A549 (cell line): ENCODE data around the gene RIMS3. TPM values are rescaled to one million over a fixed set of nuclear protein-coding genes. Genes with fewer than 3 reads are reported as not detected.

ENCODE experiments used
- ATAC-seq, 2 experiments: fragments of 200-7000 bp in 1 of 2; fragments of >200 bp in 1 of 2; cut with Nextera tagmentation in 1 of 2; cut with Tn5 transposase in 1 of 2; 3 replicates each; pipeline versions ENCODE4 v1.8.0 to v1.9.1; 2018 to 2020; ENCODE audit warnings: mild to moderate bottlenecking in 1 of 2, moderate library complexity in 1 of 2
- CTCF ChIA-PET: fragments of 300-600 bp; sonication (Branson Sonifier 250); formaldehyde crosslinking; extraction: SDS; loops from one replicate; lab custom pipeline; 2021; ENCODE audit warnings: antibody characterized with exemption, inconsistent platforms; lab: Yijun Ruan, JAX
- POLR2A ChIA-PET: fragments of 350-600 bp; formaldehyde crosslinking; extraction: SDS; loops from one replicate; lab custom pipeline; 2021; ENCODE audit warnings: antibody characterized with exemption, inconsistent platforms; lab: Yijun Ruan, JAX
- DNase-seq, 2 experiments: peaks; one replicate each; pipeline versions ENCODE4 v3.0.0 to v3.0.0-alpha.2; 2011 to 2016; ENCODE audit warnings: low read depth in 1 of 2, low spot score in 1 of 2
- FAIRE-seq: peaks from 2 replicates; lab custom pipeline; 2011; peaks lifted over from hg19 to GRCh38; lab: Jason Lieb, UNC
- H3K27ac ChIP-seq, 2 experiments: fragments of >200 bp; sonication (Bioruptor Twin); formaldehyde crosslinking; 3 replicates each; pipeline ENCODE4 v1.5.1; 2016 to 2017
- H3K4me1 ChIP-seq: fragments of >200 bp; sonication (Bioruptor Twin); formaldehyde crosslinking; 3 replicates; pipeline ENCODE4 v1.6.1; 2016
- H3K4me2 ChIP-seq: fragments of >200 bp; sonication (Bioruptor Twin); formaldehyde crosslinking; 3 replicates; pipeline ENCODE4 v1.6.1; 2016
- H3K4me3 ChIP-seq: fragments of >200 bp; sonication (Bioruptor Twin); formaldehyde crosslinking; 3 replicates; pipeline ENCODE4 v1.5.1; 2016
- H3K9me3 ChIP-seq: fragments of >200 bp; sonication (Bioruptor Twin); formaldehyde crosslinking; 3 replicates; pipeline ENCODE4 v1.6.1; 2016
- BHLHE40 ChIP-seq: IDR thresholded peaks from 2 replicates; pipeline ENCODE4 v1.6.1; 2012; ENCODE audit warnings: low read depth, low read length, inconsistent platforms
- CEBPB ChIP-seq, 2 experiments: fragments of >200 bp in 1 of 2; sonication (Bioruptor Twin) in 1 of 2; formaldehyde crosslinking in 1 of 2; IDR thresholded peaks; 2 replicates each; pipeline ENCODE4 v1.6.1; 2012 to 2016
- ELK1 ChIP-seq: fragments of 150-350 bp; IDR thresholded peaks from 2 replicates; pipeline ENCODE4 v1.6.1; 2014; ENCODE audit warnings: low read depth, mild to moderate bottlenecking, low read length
- FOSL2 ChIP-seq, 2 experiments: fragments of 450-650 bp in 1 of 2; fragments of >200 bp in 1 of 2; sonication (Bioruptor Twin) in 1 of 2; formaldehyde crosslinking; IDR thresholded peaks; 2 replicates each; pipeline versions ENCODE4 v1.5.0 to v1.6.1; 2016 to 2020; ENCODE audit warnings: mild to moderate bottlenecking in 1 of 2, moderate library complexity in 1 of 2
- FOXS1 ChIP-seq: fragments of 250-450 bp; sonication (Bioruptor Pico); IDR thresholded peaks from 2 replicates; pipeline ENCODE4 v1.5.0; 2020; ENCODE audit warnings: mild to moderate bottlenecking, moderate library complexity
- GATA3 ChIP-seq: IDR thresholded peaks from 2 replicates; pipeline ENCODE4 v1.6.1; 2012; ENCODE audit warnings: borderline replicate concordance
- HDAC2 ChIP-seq: fragments of 200-600 bp; sonication (generic); IDR thresholded peaks from 2 replicates; pipeline ENCODE4 v1.6.1; 2016
- HES2 ChIP-seq: fragments of >200 bp; sonication (Bioruptor Twin); formaldehyde crosslinking; IDR thresholded peaks from 2 replicates; pipeline ENCODE4 v1.6.1; 2016
- HMGXB4 ChIP-seq: fragments of 250-450 bp; sonication (Bioruptor Pico); IDR thresholded peaks from 2 replicates; pipeline ENCODE4 v1.5.0; 2021; ENCODE audit warnings: mild to moderate bottlenecking, moderate library complexity, borderline replicate concordance
- HOXB5 ChIP-seq: fragments of 250-450 bp; sonication (Bioruptor Pico); IDR thresholded peaks from 2 replicates; pipeline ENCODE4 v1.5.0; 2020; ENCODE audit warnings: mild to moderate bottlenecking, moderate library complexity
- KDM5A ChIP-seq: fragments of 200-600 bp; sonication (generic); IDR thresholded peaks from 2 replicates; pipeline ENCODE4 v1.6.1; 2016; ENCODE audit warnings: antibody characterized with exemption, mild to moderate bottlenecking
- MAX ChIP-seq: IDR thresholded peaks from 2 replicates; pipeline ENCODE4 v1.6.1; 2012
- POLR2A ChIP-seq: IDR thresholded peaks from 2 replicates; pipeline ENCODE4 v1.6.1; 2012; ENCODE audit warnings: mild to moderate bottlenecking, low read length
- POLR2AphosphoS2 ChIP-seq: conservative IDR thresholded peaks from 2 replicates; pipeline ENCODE4 v1.6.1; 2012; ENCODE audit warnings: low read length, improper control_type of control experiment, inconsistent platforms
- RAD21 ChIP-seq, 2 experiments: fragments of >200 bp in 1 of 2; sonication (Bioruptor Twin) in 1 of 2; formaldehyde crosslinking in 1 of 2; IDR thresholded peaks in 1 of 2; conservative IDR thresholded peaks in 1 of 2; 2 replicates in 1 of 2; 3 replicates in 1 of 2; pipeline ENCODE4 v1.6.1; 2012 to 2018; ENCODE audit warnings: inconsistent platforms in 1 of 2
- RCOR1 ChIP-seq: fragments of 150-350 bp; IDR thresholded peaks from 2 replicates; pipeline ENCODE4 v1.6.1; 2014; ENCODE audit warnings: antibody characterized with exemption, low read length, low read depth
- RFX5 ChIP-seq: fragments of 450-650 bp; IDR thresholded peaks from 2 replicates; pipeline ENCODE4 v1.7.1; 2014; ENCODE audit warnings: antibody characterized with exemption, mild to moderate bottlenecking, moderate library complexity
- RNF2 ChIP-seq: fragments of 200-600 bp; sonication (generic); IDR thresholded peaks from 2 replicates; pipeline ENCODE4 v1.6.1; 2016; ENCODE audit warnings: low read depth, mild to moderate bottlenecking, antibody characterized with exemption, moderate library complexity, borderline replicate concordance
- TP53 ChIP-seq: fragments of 250-450 bp; sonication (Bioruptor Pico); IDR thresholded peaks from 2 replicates; pipeline ENCODE4 v1.5.0; 2021; ENCODE audit warnings: mild to moderate bottlenecking, moderate library complexity
- ZC3H11A ChIP-seq: fragments of 450-650 bp; IDR thresholded peaks from 2 replicates; pipeline ENCODE4 v1.6.1; 2014; ENCODE audit warnings: antibody characterized with exemption, mild to moderate bottlenecking
- ZFP36 ChIP-seq: fragments of 450-650 bp; IDR thresholded peaks from 2 replicates; pipeline ENCODE4 v1.6.1; 2014; ENCODE audit warnings: borderline replicate concordance; ENCODE audit not compliant: partially characterized antibody
- WGBS: methylation state at CpG from one replicate; pipeline ENCODE4 v1.1.6; 2017; ENCODE audit errors: missing lambda C conversion rate; 5-methylcytosine and 5-hydroxymethylcytosine counted together
- polyA plus RNA-seq, 4 experiments: library from polyadenylated mRNA; depleted of rRNA in 3 of 4; stranded (reverse); fragments of >200 nt; fragmentation: RNase III in 1 of 4; extraction: RNeasy Plus Mini Kit Qiagen cat#74134 plus additional on column Dnase treatment in 1 of 4; gene quantifications; 2 replicates in 3 of 4; 3 replicates in 1 of 4; pipeline ENCODE4 v1.2.3, GENCODE V29; 2011 to 2017

The RIMS3 gene
- polyA plus RNA-seq, 2 of the 4 experiments (the other 2 are of a cell fraction), result 1.5 to 1.9 TPM

- DNase-seq, result no peak
- FAIRE-seq, result no peak
- Histone ChIP-seq H3K4me1 (no peaks in the 10 kb centered on the region), H3K9me3 (no peaks in the 10 kb centered on the region), H3K4me2 (no peak overlapping the region), H3K27ac (no peak overlapping the region), H3K4me3 (no peak overlapping the region)
- no peak for TF ChIP-seq RCOR1
- TF ChIP-seq POLR2A, result no peak
- no peak for TF ChIP-seq TP53 (CRISPR knock-in tag)
- no peak for TF ChIP-seq ZFP36
- no peak for TF ChIP-seq HOXB5 (CRISPR knock-in tag)
- no peak for TF ChIP-seq ELK1
- no peak for TF ChIP-seq HDAC2
- TF ChIP-seq HMGXB4 (CRISPR knock-in tag), result no peak
- no peak for TF ChIP-seq POLR2AphosphoS2
- no peak for TF ChIP-seq RAD21 (conservative IDR thresholded peaks at IDR 0.05 in 1 of 2, IDR thresholded peaks at IDR 0.05 in 1 of 2)
- TF ChIP-seq KDM5A, result no peak
- no peak for TF ChIP-seq GATA3
- no peak for TF ChIP-seq MAX
- TF ChIP-seq BHLHE40, result no peak
- no peak for TF ChIP-seq CEBPB (IDR thresholded peaks at IDR 0.05)
- TF ChIP-seq RNF2, result no peak
- no peak for TF ChIP-seq FOSL2 (IDR thresholded peaks at IDR 0.05)
- no peak for TF ChIP-seq FOSL2 (CRISPR knock-in tag; IDR thresholded peaks at IDR 0.05)
- WGBS, result 76% methylated on average over 8 of the region's 10 CpGs
- ATAC-seq, result no peak
- POLR2A ChIA-PET, result no interaction called here
- CTCF ChIA-PET, result no interaction called here
These were observed 39.1 kb downstream of the RIMS3 start for GRCh38 chr1:40626383-40626770.

- Histone ChIP-seq H3K27ac (no peak overlapping the region), H3K4me2 (no peak overlapping the region), H3K4me3 (no peak overlapping the region), H3K9me3 (no peaks in the 10 kb centered on the region), H3K4me1 (no peaks in the 10 kb centered on the region)
- ChIA-PET POLR2A (no interaction called here), CTCF (interaction anchor here (1.0 to 1.2 kb wide), 4 partner anchors 20 to 43 kb away, joined by 3 to 5 read pairs (median 4); no protein-coding TSS in a partner anchor)
- no peak for ATAC-seq
- TF ChIP-seq ZC3H11A (no peak), RFX5 (no peak), FOXS1 (CRISPR knock-in tag) (no peak), HMGXB4 (CRISPR knock-in tag) (no peak), HES2 (no peak)
- FAIRE-seq, result no peak
- WGBS, result 73% methylated on average over 18 of the region's 18 CpGs
- DNase-seq, result no peak
These were observed 39.8 kb downstream of the RIMS3 start for GRCh38 chr1:40625476-40626382.
